Left cardiac atrium (tissue), 4 donors: Measurements from ENCODE around the gene GSTK1. TPM values are rescaled to one million over a fixed set of nuclear protein-coding genes. Genes with fewer than 3 reads are reported as not detected.
"Not testable (repeated sequence)": the region's sequence is repeated elsewhere in the genome, so short reads cannot be mapped to it uniquely, and the experiment has no call there.

Experiments
- ATAC-seq, 2 donors: fragments of 200-7000 bp; cut with Tn5 transposase; one replicate each; pipeline ENCODE4 v1.9.1; 2020; ENCODE audit warnings: mild to moderate bottlenecking in 2 of 2, moderate library complexity in 2 of 2
- DNase-seq: peaks from one replicate; pipeline ENCODE4 v3.0.0-alpha.2; 2020
- intact Hi-C, 2 donors: fragments of 100-400 bp; cut with DNase I; formaldehyde crosslinking; loops; one replicate each; pipeline versions ENCODE4 v1.14.1 to v1.15.1; 2022 to 2023
- total RNA-seq, 2 donors: library from RNA; stranded (reverse); fragmentation: NEBNext Ultra II Directional; extraction: Animal tissue kit (Norgen Biotek cat#: 25700); gene quantifications; one replicate each; pipeline ENCODE4 v1.2.1, GENCODE V29; 2021
- donor health status: DM: no; HTN: yes; CAD: no.
- donor health status: DM: no; HTN: yes; CAD: no; lungs with severe emphysema.
- donor health status: DM: yes; HTN: yes; CAD: no.
- donor health status: Dilated cardiomyopathy.

GSTK1 gene
- total RNA-seq, 2 donors from 2014 or later = 185 to 195 TPM

DNA sequence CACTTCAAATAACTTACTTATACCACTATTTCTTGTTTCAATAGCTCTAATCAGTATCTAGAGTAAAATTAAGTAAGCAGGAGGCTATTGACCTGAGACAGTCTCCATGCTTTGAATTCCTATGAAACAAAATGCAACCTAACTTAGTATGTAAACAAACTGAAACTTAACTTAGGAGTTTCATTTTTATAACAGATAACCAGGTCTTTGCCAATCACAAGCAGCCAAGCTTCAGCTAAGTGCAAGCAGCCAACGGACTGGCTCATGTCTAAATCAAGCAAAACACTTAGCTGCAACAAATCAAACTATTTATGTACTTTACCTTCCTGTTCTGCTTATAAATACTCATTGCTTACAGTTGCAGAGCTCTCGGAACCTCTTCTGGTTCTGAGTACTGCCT, 4.4 kb upstream of the GSTK1 start:
- ATAC-seq = peak in 1 of 2 donors; percentile 19
- no peak for DNase-seq
- intact Hi-C loops = no loop called here

DNA sequence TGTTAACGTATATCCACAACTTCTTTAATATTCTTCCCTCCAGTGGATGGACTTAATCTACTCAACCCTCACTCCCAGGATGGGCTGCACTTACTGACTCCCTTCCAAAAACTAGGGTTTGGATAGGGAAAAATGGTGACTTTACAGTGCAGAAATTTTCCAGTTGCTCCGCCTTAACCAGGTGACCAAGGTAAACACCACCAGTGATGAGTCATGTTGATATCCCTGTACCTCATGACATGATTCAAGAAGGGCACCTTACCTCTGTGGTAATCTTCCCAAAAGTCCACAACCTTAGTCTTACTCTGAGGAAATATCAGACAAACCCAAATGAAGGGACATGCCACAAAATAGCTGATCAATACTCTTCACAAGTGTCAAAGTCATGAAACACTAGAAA, 3.5 kb upstream of the GSTK1 start:
- no peak for ATAC-seq
- intact Hi-C loops = no loop called here

DNA sequence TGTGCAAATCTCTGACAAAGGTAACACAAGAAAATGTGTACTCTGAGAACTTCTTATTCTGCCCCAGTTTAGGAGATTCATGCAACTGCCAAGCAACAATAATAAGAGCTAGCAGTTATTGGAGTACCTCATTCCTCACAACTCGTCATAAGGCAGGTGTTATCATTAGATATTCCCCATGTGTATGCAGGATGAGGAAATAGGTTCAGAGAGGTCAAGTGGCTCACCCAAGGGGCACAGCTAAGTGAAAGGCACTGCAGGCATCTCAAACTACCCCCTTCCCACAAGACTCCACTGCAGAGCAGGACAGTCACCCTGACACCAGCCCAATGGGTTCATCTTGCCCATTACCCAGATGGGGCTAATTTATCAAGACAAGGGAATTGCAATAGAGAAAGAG, 1.3 kb upstream of the GSTK1 start:
- no peak for DNase-seq
- ATAC-seq = no peak
- intact Hi-C loops = no loop called here

More for the DNA sequence above, 3.5 kb upstream of the GSTK1 start:
- no peak for DNase-seq

DNA sequence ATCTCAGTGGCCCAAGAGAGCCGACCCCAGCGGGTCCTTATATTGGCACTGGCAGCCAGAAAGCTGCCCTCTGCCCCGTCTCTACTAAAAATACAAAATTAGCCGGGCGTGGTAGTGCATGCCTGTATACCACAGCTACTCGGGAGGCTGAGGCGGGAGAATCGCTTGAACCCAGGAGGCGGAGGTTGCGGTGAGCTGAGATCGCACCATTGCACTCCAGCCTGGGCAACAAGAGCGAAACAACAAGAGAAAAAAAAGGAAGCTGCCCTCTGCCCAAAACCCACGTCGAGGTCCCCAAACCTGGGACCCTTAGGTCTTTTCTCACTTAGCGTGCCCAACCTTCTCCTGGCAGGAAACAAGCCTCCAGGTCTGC, 941 bp downstream of the GSTK1 start:
- ATAC-seq, DNase-seq, intact Hi-C loops: not testable (repeated sequence)

DNA sequence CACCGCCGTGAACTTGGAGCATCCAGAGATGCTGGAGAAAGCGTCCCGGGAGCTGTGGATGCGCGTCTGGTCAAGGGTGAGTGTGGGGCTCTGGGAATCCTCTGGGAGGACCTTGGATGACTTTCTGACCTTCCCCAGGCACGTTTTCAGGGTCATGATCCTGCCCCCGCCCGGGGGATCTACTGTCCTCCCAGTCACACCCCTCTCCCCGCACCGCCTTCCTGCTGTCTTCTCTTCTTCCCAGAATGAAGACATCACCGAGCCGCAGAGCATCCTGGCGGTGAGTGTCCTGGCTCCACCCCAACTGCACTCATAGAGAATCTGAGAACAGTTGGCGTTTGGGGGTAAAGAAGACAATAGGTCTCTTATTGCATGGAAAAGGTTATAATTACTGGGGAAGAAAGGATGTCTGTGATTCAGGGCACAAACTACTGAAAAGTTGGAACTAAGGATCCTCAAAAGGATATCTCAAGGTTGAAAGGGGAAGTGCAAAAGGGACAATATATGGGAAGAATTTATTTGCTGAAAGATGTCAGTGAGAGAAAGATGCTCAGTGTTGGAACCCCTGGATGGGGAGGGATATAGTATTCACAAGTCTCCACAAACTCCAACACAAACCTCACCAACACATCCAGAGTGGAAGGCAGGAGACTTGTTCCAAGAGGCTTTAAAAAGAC, 1.9 kb downstream of the GSTK1 start:
- DNase-seq (no peak), ATAC-seq (no peak)
- intact Hi-C loops = no loop called here

DNA sequence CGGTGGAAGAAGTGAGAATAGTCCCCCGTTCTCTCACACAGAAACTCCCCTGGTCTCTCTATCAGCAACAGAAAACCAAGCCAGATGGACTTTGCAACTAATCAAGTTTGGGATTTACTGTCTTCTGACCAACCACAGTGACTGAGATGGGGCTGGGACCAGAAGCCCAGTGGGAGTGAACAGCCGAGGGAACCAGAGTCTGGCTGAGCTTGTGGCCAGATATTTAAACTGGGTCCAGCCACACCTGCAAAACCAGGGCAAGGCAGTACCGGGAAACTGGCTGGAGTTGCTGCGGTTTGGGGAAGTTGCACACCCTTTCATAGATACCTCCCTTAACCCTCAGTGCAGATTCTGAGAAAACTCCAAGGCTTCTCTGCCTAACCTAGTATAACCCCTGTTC, 6.0 kb downstream of the GSTK1 start:
- intact Hi-C loops = no loop called here
- DNase-seq = no peak
- ATAC-seq = no peak

DNA sequence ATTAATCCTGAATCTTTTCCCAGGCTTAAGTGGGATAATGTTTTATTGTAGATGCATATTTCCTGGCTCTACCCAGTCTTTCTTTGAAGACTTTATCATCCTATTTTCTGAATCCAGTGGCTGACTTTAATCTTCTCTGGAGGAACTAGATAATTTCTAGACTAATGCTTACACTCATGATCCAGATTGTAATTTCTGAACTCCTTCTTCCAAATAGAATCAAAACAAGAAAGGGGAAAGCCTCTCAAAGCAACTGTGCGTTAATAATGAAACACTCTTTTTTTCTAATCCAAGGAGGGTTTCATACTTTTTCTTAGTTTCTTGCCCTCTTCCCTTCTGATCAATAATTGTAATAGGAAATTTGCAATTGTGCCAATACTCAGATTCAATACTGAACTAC, 8.0 kb downstream of the GSTK1 start:
- ATAC-seq (no peak), DNase-seq (no peak)
- intact Hi-C loops = no loop called here

DNA sequence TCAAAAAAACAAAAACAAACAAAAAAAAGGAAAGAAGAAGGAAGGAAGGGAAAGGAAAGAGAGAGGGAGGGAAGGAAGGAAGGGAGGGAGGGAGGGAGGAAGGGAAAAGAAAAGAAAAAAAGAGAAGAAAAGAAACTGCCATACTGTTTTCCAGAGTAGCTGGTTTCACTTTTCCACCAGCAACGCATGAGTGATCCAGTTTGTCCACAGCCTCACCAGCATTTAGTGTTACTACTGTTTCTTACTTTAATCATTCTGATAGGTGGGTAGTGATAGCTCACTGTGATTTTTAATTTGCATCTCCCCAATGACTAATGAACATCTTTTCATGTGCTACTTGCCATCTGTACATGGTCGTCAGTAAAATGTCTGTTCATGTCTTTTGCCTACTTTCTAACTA, 9.6 kb downstream of the GSTK1 start:
- intact Hi-C loops = no loop called here
- no peak for DNase-seq
- ATAC-seq = no peak

DNA sequence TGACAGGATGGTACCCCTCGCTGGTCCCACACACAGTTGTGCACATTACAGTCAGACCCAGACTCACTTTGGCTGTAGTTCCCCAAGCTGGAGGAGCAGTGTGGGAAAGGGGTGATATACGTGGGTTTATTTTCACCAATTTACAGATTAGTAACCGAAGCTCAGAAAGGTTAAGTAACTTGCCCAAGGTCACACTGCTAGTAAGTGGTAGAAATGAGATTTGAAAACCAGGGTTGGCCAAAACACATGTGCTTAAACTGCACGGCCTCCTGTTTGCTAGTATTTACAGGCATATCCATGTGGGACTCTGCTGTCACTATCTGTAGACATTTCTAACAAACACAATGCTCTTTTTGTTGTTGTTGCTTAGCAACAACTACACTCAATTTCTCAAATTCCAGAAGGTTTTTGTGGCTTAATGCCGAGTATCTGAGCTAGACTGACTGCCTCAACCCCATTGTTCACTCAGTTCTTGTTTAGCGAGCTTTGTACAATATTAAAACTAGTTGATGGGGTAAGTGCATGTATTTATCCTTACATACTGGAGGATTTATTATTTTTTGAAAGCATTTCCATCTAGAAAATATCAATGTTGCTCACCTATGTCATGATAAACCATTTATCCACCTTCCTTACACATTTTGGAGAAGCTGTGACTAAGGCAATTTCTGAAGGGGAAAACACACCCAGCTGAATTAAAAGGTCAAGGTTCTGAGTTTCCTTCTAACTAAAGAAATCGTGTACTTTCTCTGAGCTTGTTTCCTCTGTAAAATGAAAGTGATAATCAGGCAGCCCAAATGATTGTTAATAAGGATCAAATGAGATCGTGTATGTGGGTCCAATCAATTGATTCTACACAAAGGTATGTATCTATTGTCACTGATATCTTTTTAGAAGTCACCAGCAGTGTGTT, 16.2 kb downstream of the GSTK1 start:
- ATAC-seq = peak; percentile 72 to 73
- intact Hi-C loops = no loop called here

DNA sequence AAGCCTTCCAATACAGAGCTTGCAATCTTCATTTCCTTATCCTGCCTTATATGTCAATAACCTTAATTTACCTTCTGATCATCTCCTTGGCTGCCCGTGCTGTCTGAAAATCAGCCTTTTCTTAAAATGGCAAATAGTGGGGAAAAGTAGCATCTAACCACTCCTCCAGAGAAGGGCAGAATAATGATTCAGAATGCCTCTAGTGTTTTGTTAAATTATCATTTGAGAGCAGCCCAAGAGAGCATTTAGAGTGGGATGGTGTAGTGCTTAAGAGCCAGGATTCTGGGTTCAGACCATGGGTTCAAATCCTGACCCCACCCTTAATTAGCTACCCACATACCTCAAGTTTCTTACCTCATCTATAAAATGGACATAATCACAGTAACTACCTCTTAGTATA, 16.9 kb downstream of the GSTK1 start:
- ATAC-seq = no peak
- intact Hi-C loops = no loop called here
- DNase-seq = no peak

More for the DNA sequence above, 16.2 kb downstream of the GSTK1 start:
- no peak for DNase-seq

DNA sequence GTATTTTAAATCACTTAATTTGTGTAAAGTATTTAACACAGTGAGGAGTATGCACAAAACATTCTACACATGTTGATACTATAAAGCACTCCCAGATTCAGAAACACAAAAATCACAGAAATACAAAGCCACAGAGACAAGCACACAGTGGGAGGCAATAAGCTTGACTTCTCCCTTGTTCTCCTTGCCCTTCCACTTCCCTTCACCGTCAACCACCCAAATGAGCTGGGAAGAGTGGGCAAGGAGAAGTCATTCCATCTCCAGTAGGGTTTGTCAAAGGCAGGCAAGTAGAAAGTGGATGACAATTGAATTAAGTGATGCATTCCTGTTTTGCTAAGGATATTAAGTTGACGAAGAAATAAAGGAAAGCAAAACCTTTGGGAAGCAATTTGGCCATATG, 17.3 kb downstream of the GSTK1 start:
- DNase-seq (no peak), ATAC-seq (no peak)
- intact Hi-C loops = no loop called here

DNA sequence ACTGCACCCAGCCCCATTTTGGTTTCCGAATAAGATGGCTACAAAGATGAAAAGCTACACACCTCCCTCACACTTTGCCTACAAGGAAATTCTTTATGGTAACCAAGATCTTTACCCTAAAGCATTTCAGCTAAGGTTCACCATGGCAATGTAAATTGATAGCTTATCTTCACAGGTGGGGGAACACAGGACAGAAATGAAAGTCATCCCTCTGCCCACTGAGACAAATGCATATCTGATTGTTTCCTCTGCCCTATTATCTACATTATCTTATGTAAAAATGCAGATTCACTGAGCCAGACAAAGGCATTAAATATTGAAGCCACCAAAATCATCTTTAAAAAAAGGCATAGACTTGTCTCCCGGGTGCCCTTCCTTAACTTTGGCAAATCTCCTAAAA, 18.3 kb downstream of the GSTK1 start:
- no peak for DNase-seq
- intact Hi-C loops = no loop called here
- ATAC-seq = no peak

DNA sequence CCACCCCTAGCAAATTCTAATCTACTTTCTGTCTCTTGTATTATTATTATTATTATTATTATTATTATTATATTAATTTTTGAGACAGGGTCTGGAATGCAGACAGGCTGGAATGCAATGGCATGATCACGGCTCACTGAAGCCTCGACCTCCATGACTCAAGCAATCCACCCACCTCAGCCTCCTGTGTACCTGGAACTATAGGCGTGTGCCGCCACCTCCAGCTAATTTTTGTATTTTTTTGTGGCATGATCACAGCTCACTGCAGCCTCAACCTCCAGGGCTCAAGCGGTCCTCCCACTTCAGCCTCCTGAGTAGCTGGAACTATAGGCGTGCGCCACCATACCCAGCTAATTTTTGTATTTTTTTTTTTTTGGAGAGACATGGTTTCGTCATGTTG, 18.9 kb downstream of the GSTK1 start:
- no peak for DNase-seq
- intact Hi-C loops = no loop called here
- no peak for ATAC-seq

DNA sequence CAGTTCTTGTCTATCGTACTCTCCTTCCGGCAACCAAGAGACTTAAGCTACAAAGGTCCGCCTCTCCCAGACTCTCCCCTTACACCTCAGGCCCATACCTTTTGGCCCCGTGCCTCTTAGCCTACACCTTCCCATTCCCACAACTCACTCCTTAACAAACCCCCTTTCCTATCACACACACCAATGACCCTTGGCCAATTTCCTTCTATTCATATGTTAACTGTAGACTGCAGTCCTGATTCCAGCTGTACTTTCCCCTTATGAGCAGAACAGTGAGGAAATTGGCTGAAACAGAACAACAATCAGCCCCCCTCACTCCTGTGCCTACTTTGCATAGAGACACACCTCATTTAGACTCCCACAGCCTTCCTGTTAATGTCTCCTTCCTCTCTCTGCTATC, 20.1 kb downstream of the GSTK1 start:
- intact Hi-C loops = no loop called here
- no peak for DNase-seq
- no peak for ATAC-seq

DNA sequence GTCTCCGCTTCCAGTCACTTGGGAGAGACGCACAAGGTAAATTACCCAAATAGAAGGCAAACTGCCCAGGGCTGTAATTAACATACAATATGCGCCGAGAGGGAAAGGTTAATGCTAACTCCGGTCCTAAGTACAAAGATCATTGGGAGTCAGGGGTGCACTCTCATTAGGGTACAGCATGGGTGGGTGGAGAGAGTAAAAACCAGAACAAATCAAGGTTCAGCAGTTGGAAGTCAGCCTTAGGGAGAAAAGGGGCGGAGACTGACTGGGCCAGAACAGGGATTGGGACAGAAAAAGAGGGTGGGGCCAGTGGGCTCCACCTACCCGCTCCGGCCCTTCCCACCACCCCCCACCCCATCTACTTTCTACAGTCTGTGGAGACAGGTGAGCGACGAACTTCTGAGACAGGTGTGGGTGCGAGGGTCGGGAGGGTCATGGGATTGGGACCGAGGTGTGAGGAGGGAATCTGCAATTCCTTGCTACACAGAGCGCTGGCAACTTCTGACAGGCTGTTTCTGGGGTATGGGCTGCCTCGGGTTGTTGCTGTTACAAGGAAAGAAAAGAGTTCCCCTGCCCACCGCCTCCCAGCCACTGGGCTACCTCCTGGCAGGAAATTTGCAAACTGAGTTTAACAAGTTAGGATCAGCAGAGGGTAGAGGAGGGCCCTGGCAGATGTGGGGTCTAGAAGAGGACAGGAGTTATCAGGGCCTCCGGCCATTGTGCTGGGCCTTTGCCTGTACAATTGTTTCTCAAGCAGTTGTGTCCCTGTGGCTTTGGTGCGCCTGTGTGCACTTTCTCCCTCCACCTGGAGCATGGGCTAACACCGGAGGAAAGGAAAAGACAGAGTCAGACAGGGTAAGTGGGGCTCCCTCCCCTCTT, 21.6 kb downstream of the GSTK1 start, which contains the start of gene TMEM139:
Gene TMEM139, plus strand, starts transcription at position 368 of the 879 bp plus-strand sequence. CDS start 1,000 bp downstream, outside the sequence.
- intact Hi-C loops = no loop called here
- DNase-seq (no peak), ATAC-seq (no peak)

DNA sequence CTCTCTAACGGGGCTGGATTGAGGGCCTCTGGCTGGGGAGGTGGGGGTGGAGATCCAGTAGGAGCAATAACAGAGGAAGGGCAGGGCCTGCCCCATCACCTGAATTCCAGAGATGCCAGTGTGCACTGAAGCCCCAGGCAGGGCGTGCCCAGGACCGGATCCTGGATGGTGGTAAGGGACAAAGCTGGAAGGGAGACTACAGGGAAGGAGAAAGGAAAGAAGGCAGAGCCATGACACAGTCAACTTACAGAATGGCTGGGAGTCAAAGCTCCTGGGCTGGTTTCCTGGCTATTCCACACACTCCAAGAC, 22.2 kb downstream of the GSTK1 start:
- intact Hi-C loops = no loop called here
- DNase-seq (no peak), ATAC-seq (no peak)

DNA sequence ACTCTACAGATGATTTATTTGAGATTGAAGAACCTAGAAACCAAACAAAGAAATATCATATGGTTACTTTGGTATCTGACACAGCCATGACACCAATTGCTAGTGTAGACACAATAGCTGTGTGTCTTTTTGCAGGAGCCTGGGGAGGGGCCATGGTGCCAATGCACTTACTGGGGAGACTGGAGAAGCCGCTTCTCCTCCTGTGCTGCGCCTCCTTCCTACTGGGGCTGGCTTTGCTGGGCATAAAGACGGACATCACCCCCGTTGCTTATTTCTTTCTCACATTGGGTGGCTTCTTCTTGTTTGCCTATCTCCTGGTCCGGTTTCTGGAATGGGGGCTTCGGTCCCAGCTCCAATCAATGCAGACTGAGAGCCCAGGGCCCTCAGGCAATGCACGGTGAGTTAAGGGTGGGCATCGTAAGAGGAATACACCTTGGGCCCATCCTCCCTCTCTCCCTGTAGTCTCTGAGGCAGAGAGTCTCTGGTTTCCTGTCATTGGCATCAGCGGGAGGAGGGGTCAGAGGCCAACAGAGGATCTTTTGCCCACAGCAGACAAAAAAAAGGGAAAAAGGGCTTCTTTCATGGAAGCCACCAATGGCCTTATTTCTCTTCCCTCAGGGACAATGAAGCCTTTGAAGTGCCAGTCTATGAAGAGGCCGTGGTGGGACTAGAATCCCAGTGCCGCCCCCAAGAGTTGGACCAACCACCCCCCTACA, 22.7 kb downstream of the GSTK1 start:
- DNase-seq = no peak
- intact Hi-C loops = no loop called here
- ATAC-seq = no peak

DNA sequence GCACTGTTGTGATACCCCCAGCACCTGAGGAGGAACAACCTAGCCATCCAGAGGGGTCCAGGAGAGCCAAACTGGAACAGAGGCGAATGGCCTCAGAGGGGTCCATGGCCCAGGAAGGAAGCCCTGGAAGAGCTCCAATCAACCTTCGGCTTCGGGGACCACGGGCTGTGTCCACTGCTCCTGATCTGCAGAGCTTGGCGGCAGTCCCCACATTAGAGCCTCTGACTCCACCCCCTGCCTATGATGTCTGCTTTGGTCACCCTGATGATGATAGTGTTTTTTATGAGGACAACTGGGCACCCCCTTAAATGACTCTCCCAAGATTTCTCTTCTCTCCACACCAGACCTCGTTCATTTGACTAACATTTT, 23.3 kb downstream of the GSTK1 start:
- intact Hi-C loops = no loop called here
- no peak for DNase-seq
- ATAC-seq = no peak

DNA sequence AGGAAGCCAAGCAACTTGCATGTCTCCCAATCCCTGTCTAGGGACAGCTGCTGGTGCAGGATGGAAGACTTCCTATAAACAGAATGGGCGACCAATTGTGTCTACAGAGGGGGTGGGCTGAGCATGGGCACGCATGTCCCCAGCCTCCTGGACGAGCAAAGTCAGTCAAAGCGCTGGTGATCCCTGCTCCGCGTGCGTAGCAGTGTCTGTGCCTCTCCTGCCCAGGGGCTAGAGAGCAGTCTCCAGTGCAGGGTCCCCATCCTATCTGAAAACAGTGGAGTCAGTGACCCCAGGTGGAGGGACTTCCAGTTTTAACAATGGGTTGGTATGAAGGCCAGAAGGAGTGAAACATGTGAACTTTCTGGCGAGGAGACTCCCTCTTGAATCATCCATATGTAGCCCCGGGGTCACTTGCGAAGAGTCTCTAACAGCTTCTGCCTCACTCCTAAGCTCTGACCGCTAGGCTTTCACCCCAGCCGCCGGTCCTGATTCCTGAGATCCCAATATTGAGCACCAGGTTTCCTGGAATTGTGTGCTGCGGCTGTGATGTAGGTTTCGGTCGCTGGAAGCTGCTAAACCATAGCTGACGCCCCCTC, 24.2 kb downstream of the GSTK1 start:
- DNase-seq = no peak
- intact Hi-C loops = no loop called here
- no peak for ATAC-seq
